Renal pelvis (tissue), 4 donors: ENCODE measurements around the gene PRG3. TPM values are rescaled to one million over a fixed set of nuclear protein-coding genes. Genes with fewer than 3 reads are reported as not detected.

Experiments used
- DNase-seq: peaks from one replicate; pipeline ENCODE4 v3.0.0-alpha.2; 2013
- polyA plus RNA-seq, 3 donors: library from polyadenylated mRNA; unstranded; fragments of 120-200 nt; gene quantifications; one replicate each; pipeline ENCODE4 v1.2.1, GENCODE V29; 2013; ENCODE audit not compliant: insufficient read length in 3 of 3

PRG3 gene
- polyA plus RNA-seq, 3 donors: 0.26 to 0.77 (median 0.52) TPM

- no peak for DNase-seq
These were observed 20.0 kb downstream of the PRG3 start for GRCh38 chr11:57360991-57361390.

GRCh38 chr11:57359896-57360690, 20.9 kb downstream of the PRG3 start:
- DNase-seq: no peak

GRCh38 chr11:57359396-57359795, 21.6 kb downstream of the PRG3 start:
- DNase-seq: no peak

- DNase-seq: no peak
These were observed 22.0 kb downstream of the PRG3 start for GRCh38 chr11:57358991-57359390.

GRCh38 chr11:57358543-57358961, 22.4 kb downstream of the PRG3 start:
- DNase-seq: no peak

GRCh38 chr11:57357856-57358255, 23.1 kb downstream of the PRG3 start:
- DNase-seq: no peak

- no peak for DNase-seq
These were observed 23.6 kb downstream of the PRG3 start for GRCh38 chr11:57357310-57357709.

- no peak for DNase-seq
These were observed 24.7 kb downstream of the PRG3 start for GRCh38 chr11:57356268-57356667.

- no peak for DNase-seq
These were observed 26.3 kb downstream of the PRG3 start for GRCh38 chr11:57354699-57355098.

GRCh38 chr11:57353852-57354251, 27.1 kb downstream of the PRG3 start:
- no peak for DNase-seq

GRCh38 chr11:57353446-57353845, 27.5 kb downstream of the PRG3 start:
- no peak for DNase-seq

- no peak for DNase-seq
These were observed 27.9 kb downstream of the PRG3 start for GRCh38 chr11:57353036-57353435.

- DNase-seq: no peak
These were observed 31.3 kb downstream of the PRG3 start for GRCh38 chr11:57349491-57350274.

GRCh38 chr11:57348636-57349313, 32.2 kb downstream of the PRG3 start:
- no peak for DNase-seq

- DNase-seq: no peak
These were observed 32.9 kb downstream of the PRG3 start for GRCh38 chr11:57348052-57348451.

- DNase-seq: no peak
These were observed 33.6 kb downstream of the PRG3 start for GRCh38 chr11:57347336-57347735.

GRCh38 chr11:57345555-57346211, 35.3 kb downstream of the PRG3 start:
- peak; percentile 58 for DNase-seq

GRCh38 chr11:57344826-57345225, 36.1 kb downstream of the PRG3 start:
- no peak for DNase-seq

GRCh38 chr11:57343825-57344224, 37.1 kb downstream of the PRG3 start:
- no peak for DNase-seq

GRCh38 chr11:57342702-57343101, 38.2 kb downstream of the PRG3 start:
- DNase-seq: no peak

- no peak for DNase-seq
These were observed 39.6 kb downstream of the PRG3 start for GRCh38 chr11:57341250-57341808.
